HepG2 (cell line): ENCODE measurements around the gene TARS3.
"Not testable (repeated sequence)": the region's sequence is repeated elsewhere in the genome, so short reads cannot be mapped to it uniquely, and the experiment has no call there.

Experiments
- HMGXB4 ChIP-seq, 2 experiments: sonication (generic) in 1 of 2; formaldehyde crosslinking in 1 of 2; IDR thresholded peaks; 2 replicates each; pipeline versions ENCODE4 v1.4.0 to v1.6.1; 2018 to 2020; ENCODE audit warnings: missing genetic modification reagents in 2 of 2, borderline replicate concordance in 1 of 2, low read depth in 1 of 2, mild to moderate bottlenecking in 1 of 2, missing biosample characterization in 1 of 2
- XRCC5 ChIP-seq: fragments of 200-400 bp; formaldehyde crosslinking; optimal IDR thresholded peaks from 2 replicates; pipeline ENCODE3; 2017; ENCODE audit warnings: mild to moderate bottlenecking, low read length

GRCh38 chr15:101654624-101655337 is 69.5 kb downstream of the TARS3 start:
- TF ChIP-seq HMGXB4 (CRISPR knock-in tag; IDR thresholded peaks at IDR 0.05; ENCODE audit: borderline replicate concordance in 1 of 2, low read depth in 1 of 2); XRCC5: not testable (repeated sequence)
